Measurements from ENCODE around the gene LBX2. TPM values are rescaled to one million over a fixed set of nuclear protein-coding genes. Genes with fewer than 3 reads are reported as not detected.

The LBX2 gene
- total and polyA plus RNA-seq, 10 of the 15 experiments (the other 5 are each of a cell fraction or from before 2014, with no cell fraction given) = 0.08 to 4.0 (median 0.27) TPM

DNA sequence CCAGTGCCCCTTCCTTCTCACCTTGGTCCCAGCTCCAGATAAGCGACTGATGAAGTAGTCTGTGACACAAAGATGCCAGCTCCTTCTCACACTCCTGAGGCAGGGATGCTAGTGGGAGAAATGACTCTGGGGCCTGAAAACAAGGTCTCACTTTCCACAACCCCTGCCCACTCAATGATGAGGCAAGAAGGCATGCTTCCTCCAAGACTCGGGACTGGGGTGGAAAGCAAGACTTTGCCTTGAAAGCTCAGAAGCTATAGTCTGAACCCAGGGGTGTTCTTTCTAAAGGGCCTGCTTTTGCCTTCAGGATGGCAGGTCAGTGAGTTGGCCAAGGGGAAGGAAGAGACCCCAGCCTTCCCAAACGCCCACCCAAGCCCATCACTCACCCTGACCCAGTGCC is 18.0 kb downstream of the LBX2 start (continued):
- TF ChIP-seq, protein P1, sequence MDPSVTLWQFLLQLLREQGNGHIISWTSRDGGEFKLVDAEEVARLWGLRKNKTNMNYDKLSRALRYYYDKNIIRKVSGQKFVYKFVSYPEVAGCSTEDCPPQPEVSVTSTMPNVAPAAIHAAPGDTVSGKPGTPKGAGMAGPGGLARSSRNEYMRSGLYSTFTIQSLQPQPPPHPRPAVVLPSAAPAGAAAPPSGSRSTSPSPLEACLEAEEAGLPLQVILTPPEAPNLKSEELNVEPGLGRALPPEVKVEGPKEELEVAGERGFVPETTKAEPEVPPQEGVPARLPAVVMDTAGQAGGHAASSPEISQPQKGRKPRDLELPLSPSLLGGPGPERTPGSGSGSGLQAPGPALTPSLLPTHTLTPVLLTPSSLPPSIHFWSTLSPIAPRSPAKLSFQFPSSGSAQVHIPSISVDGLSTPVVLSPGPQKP (IDR thresholded peaks at IDR 0.05; ENCODE audit: low read depth, low read length) = no peak
- TF ChIP-seq EZH2 (IDR thresholded peaks at IDR 0.05; ENCODE audit: borderline replicate concordance, control insufficient read depth, low read depth, low read length) (no peak), NFIC (IDR thresholded peaks at IDR 0.05; ENCODE audit: low read depth, low read length) (no peak)

DNA sequence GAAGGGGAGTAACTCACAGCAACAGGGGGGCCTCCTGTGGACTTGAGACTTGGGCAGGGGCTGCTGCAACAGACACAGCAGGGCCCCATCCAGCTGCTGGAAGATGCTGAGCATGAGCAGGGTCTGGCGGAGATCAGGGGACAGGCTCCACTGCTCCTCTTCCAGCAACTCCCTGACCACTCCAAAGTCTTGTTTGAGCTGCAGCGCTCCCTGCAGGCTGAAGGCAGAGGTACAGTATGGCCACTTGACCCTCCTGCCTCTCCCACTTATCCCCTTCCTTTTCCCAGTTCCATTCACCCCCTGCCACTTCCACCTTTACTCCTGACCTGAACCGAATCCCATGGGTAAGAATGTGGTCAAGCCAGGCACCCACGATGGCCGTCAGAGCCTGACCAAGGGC is 24.5 kb downstream of the LBX2 start:
- SMC1A ChIA-PET (ENCODE audit: uncharacterized antibody, unreplicated experiment) = interaction anchor here (0.6 to 1.4 kb wide), 4 partner anchors 8 to 152 kb away, joined by 3 to 4 read pairs (median 3); no protein-coding TSS in a partner anchor
- CTCF ChIA-PET = interaction anchor here (0.9 to 2.6 kb wide), 11 partner anchors 8 to 226 kb away, joined by 3 to 10 read pairs (median 3); partner anchors contain the start of genes CCDC142, TTC31 and WBP1
- Histone ChIP-seq H3K27ac (ENCODE audit: control insufficient read depth, insufficient read depth) (no peak overlapping the region), H3K9ac (ENCODE audit: control insufficient read depth, insufficient read depth, low read length) (no peak overlapping the region), H3K4me2 (ENCODE audit: control insufficient read depth, insufficient read depth) (no peak overlapping the region), H3K27me3 (replicated peaks in 1 of 2; ENCODE audit: control insufficient read depth in 2 of 2, insufficient read depth in 2 of 2, low read length in 1 of 2) (no peaks in the 10 kb centered on the region), H3K79me2 (ENCODE audit: control insufficient read depth, insufficient read depth, low read length) (peaks cover 10% of the 10 kb centered on the region), H3K36me3 (ENCODE audit: control insufficient read depth in 2 of 2, insufficient read depth in 2 of 2, low read length in 1 of 2) (peaks cover 0 to 3% of the 10 kb centered on the region in 2 experiments; a peak in 2 of 4 replicates), H3K9me3 (replicated peaks; ENCODE audit: control insufficient read depth, insufficient read depth, low read length) (no peaks in the 10 kb centered on the region), H4K20me1 (ENCODE audit: control insufficient read depth, insufficient read depth) (no peaks in the 10 kb centered on the region), H3K4me3 (no peak overlapping the region), H2AFZ (ENCODE audit: control insufficient read depth, low read depth, low read length) (no peak overlapping the region), H3K4me1 (ENCODE audit: control insufficient read depth, insufficient read depth, low read length) (0 out of 2 replicates have a peak, but pooled peaks cover 6% of the 10 kb centered on the region)
- POLR2A ChIA-PET = interaction anchor here (0.7 to 1.6 kb wide), 3 partner anchors 9 to 111 kb away, joined by 3 to 5 read pairs (median 4); partner anchors contain the start of gene MOGS
- no TSS peak for BruUV-seq (replicated peaks)
- intact Hi-C loops (cut with micrococcal nuclease; ENCODE audit: unreplicated experiment) = no loop called here
- ATAC-seq (no peak), DNase-seq (ENCODE audit: low read depth, low spot score) (no peak), FAIRE-seq (no peak)
- WGBS (ENCODE audit: insufficient coverage, insufficient replicate concordance, low lambda C conversion rate, missing lambda C conversion rate) = 93% methylated on average over 5 of the region's 5 CpGs
- TF ChIP-seq, protein P2, sequence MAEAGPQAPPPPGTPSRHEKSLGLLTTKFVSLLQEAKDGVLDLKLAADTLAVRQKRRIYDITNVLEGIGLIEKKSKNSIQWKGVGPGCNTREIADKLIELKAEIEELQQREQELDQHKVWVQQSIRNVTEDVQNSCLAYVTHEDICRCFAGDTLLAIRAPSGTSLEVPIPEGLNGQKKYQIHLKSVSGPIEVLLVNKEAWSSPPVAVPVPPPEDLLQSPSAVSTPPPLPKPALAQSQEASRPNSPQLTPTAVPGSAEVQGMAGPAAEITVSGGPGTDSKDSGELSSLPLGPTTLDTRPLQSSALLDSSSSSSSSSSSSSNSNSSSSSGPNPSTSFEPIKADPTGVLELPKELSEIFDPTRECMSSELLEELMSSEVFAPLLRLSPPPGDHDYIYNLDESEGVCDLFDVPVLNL (IDR thresholded peaks at IDR 0.05; ENCODE audit: low read depth, low read length) = no peak
- TF ChIP-seq, protein P3, sequence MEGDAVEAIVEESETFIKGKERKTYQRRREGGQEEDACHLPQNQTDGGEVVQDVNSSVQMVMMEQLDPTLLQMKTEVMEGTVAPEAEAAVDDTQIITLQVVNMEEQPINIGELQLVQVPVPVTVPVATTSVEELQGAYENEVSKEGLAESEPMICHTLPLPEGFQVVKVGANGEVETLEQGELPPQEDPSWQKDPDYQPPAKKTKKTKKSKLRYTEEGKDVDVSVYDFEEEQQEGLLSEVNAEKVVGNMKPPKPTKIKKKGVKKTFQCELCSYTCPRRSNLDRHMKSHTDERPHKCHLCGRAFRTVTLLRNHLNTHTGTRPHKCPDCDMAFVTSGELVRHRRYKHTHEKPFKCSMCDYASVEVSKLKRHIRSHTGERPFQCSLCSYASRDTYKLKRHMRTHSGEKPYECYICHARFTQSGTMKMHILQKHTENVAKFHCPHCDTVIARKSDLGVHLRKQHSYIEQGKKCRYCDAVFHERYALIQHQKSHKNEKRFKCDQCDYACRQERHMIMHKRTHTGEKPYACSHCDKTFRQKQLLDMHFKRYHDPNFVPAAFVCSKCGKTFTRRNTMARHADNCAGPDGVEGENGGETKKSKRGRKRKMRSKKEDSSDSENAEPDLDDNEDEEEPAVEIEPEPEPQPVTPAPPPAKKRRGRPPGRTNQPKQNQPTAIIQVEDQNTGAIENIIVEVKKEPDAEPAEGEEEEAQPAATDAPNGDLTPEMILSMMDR (IDR thresholded peaks at IDR 0.05 in 2 of 3, conservative IDR thresholded peaks at IDR 0.05 in 1 of 3; ENCODE audit: control insufficient read depth in 2 of 3, extremely low read depth in 1 of 3, insufficient read depth in 1 of 3, low read depth in 3 of 3, low read length in 3 of 3) = peak; percentile 33 to 40 (median 35); a peak in 2 of 6 replicates
- RAD21 ChIA-PET (ENCODE audit: unreplicated experiment) = interaction anchor here (1.0 to 1.5 kb wide), 3 partner anchors 16 to 225 kb away, joined by 3 to 4 read pairs (median 4); partner anchors contain the start of gene WBP1
- in situ Hi-C loops (cut with MboI) = no loop called here
